NCI-H510A treated with DMSO at 0.1 percent for 48 hours (cell line): ENCODE results near the gene KLHDC8B.
A peak's percentile ranks its signal among the peaks of the same experiment; 100 is the strongest.

ENCODE experiments used
- DNase-seq: peaks from one replicate; lab custom pipeline; 2025; lab: John Stamatoyannopoulos, UW

KLHDC8B gene

DNA sequence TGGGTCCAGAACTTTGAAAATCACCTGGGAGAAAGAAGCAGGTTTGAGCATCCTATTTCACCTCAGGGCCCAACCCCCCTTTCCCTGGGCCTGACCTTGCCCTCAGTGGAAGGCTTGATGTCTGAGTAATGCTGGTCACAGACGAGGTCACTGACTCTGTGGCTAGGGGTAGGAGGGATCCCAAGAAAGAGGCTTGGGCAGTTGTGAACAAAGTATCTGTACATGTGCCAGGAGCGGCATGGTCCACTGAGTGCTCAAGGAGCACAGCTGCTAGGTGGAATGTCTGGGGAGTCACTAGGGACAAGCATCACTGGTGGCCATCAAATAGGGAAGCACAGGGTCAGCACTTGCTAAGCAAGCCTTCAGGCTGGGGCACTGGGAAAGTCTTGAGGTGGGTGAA, 12.6 kb upstream of the KLHDC8B start:
- DNase-seq, result no peak

DNA sequence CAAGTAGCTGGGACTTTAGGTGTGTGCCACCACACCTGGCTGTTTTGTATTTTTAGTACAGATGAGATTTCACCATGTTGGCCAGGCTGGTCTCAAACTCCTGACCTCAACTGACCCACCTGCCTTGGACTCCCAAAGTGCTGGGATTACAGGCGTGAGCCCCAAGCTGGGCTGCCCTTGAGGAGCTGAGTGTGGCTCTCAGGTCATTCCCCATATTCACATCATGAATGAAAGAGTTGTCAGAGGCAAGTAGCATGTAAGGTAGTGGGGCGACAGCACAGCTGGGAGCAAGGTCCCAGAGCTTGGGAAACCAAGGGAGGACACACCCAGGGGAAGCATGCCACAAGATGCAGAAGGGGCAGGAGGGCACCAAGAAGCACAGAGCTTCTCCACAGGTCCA, 10.2 kb upstream of the KLHDC8B start:
- no peak for DNase-seq

DNA sequence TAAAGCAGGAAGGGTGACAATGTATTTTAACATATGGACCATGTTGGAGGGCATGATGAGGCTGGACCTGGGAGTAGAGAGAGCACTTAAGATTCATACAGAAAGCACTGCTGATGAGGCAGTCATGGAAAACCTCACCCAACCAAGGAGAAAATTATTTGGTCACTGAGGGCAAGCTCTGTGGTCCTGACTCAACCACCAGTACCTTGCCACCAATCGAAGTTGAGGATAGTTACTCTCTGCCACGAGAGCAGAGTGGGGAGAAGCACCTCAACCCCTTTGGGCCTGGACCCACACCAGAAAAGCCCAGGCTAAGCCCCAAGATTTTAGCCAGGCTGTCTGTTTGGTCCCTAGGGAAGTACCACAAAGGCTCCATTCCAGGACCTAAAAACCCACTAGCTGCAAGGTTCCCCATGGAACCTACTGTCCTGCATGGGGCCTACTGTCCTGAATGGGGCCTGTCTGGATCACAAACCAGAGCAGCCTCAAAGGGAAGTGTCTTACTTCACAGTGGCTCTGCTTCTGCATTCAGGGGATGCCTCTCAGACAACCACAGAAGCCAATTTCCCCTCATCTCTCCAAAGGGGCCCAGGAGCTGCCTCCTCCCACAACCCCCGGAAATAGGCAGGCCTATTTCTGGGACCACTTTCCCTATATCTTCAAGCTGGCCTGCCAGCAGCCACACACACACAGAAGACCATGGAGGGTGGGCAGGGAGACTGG, 9.4 kb upstream of the KLHDC8B start:
- DNase-seq, result no peak

DNA sequence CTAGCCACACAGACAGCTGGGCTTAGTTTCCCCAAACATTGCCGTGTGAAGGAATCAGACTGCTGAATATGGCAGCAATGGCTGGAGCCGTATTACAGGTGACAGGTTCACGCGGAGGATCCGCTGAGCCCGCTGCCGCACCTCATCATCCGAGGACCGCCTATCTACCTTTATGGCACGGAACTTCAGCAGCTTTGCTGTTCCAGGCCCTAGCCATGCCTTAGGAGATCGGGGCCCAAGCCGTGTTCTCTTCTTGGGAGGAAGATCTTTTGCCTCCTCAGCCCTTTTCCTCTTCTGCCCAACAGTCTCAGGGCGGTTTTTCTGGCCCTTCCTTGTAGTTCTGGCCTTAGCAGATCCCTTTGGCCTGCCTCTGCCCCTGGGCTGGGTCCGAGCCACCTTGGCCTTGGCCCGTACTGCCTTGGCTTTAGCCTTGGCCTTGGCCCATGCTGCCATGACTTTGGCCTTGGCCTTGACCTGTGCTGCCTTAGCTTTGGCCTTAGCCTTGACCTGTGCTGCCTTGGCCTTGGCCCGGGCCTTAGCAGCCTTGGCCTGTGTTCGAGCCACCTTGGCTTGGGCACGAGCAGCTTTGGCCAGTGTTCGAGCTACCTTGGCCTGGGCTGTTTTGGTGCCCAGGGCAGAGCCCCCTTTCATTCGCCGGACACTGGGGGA, 8.5 kb upstream of the KLHDC8B start:
- DNase-seq, result no peak

DNA sequence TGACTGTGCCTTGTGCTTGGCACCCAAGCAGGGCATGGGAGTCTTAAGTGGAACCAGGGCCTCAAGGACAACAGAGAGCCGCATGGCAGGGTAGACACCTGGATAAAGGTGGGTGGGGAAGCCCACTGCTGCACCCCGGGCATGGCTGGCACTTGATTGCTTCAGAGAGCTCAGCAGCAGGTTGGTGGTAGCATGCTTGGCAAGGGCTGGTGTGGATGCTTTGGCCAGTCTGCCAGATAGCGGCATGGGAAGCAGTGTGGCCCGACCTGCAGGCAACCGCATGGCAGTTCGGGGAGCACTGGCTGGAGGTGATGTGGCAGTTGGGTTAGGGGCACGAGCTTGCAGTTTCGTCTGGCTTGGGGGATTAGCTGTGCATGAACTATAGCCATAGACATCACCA, 7.8 kb upstream of the KLHDC8B start:
- DNase-seq, result no peak

DNA sequence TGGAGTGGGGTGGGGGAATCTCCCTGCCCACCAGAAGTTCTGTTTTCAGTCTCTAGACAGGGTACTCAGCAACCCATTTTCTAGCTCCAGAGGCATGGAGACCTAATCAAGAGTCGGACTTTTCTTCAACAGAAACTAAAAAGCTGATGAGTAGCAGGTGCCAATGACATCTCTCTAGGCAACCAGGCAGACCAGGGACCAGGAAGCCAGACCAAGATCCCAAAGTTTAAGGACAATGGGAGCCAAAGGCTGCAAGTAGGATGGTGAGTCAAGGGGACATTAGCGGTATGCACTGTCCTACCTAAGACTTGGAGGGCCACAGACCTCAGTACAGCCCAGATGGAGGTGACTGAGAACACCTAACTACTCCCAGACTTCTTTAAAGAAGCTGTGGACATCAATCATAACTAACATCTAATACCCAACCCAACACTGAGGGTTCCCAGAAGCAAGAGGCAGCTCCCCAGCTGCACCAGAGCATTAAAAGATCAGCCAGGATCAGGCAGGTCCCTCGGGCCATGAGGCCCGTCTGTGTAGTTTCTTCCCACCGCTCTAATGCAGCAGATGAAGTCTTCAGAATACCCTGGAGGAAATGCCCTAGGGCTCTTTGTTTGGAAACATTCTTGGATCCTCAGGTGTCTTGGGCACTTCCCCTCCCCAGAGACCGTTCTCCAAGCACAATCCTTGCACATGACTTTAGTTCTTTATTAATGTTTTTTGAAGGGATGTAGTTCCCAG, 6.2 kb upstream of the KLHDC8B start:
- no peak for DNase-seq

DNA sequence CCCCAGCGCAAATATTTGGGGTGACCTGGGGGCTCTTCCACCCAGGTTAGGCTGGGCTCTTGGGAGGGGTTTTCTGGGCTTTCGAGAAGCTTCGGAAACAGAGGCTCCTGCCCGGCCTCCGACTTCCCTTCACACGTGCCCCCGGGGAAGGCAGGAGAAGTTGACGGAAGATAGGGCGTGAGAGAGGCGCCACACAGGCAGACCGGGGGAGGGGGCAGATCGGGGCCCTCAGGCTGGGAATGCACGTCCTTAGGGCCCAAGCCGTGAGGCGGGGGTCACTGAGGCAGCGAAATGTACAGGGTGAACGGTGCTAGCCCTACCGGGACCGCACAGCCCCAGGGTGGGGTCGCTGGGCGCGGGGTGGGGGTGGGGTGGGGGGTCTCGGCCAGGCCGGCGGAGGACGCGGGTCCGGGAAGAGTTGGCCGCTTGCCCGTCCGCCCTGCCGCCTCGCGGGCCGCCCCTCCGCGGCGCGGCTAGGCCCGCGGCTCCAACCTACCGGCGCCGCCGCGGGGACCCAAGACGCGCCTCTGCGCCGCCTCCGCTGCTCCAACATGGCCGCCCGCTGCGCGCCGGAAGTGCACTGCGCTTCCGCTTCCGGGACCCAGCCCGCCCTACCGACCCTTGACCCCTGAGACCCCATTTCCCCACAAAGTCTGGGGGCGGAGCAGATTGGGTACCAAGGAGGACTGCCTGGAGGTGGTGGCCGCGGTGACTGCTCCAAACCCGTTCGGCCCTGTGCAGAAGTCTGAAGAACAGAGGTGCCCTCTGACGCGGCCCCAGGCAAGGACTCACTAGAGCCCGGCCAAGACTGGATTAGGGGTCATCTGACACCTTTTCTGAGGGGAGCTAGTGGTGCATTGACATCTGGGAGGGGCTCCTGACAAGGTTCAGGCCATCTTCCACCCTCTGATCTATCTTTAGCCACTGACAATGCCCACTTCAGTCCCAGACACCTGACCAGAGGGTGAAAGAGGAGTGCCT, 5.3 kb upstream of the KLHDC8B start, which contains the start of gene CCDC71:
Gene CCDC71 (minus strand): TSS at position 561 of the 981 bp plus-strand sequence. CDS start 2,123 bp downstream, outside the sequence.
- peak; percentile 43 for DNase-seq

DNA sequence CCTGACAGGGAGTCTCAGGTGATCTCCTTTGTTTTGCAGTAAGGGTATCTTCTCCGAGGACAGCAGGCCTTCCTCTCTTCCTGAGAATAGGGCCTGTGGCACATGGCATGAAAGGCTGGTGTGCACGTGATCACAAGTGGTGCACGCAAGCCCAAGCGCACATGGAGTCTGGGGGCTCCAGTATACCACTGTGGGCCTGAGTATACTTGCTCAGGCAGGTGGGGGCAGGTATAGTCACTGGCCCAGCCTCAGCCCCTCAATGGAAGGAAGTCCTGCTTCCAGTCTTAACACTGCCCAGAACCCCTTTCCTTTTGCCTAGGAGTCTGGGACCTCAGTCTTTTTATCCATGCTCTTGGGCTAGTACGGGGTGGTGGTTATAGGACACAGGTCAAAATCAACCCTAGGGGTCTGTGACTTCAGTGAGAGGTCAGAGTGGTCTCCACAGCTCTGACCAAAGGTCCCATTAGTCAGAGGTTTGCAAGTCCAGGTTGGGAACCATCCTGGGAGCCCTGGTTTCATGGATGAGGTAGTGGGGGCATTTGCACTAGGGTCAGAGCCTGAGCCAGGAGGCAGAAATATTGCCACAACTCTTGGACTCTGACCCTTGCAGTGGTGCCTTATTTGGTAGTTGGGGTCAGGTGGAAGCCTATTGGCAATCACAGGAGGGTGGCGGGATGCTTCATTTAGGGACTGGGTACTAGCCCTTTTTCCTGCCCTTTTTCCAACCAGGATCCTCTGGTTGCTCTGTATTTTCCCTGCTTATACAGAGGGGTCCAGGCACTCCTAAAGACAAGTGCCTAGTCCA, 4.4 kb upstream of the KLHDC8B start:
- DNase-seq, result no peak

DNA sequence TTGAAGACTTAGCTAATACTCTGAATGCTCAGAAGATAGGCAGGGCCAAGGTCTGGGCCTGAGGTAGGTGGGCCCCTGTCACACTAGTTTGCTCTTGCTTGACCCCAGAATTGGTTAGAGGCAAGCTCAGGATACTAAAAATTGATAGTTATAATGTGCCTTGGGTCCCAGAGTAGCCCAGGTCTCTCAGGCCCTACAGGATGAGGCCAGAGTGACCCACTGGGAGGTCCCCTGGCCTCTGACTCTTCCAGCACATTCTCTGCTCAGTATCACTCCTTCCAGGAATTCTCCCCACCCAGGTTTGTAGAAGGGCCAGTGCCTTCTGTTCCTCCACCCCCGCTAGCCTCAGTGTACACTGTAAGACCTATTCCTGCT, 667 bp upstream of the KLHDC8B start:
- no peak for DNase-seq

DNA sequence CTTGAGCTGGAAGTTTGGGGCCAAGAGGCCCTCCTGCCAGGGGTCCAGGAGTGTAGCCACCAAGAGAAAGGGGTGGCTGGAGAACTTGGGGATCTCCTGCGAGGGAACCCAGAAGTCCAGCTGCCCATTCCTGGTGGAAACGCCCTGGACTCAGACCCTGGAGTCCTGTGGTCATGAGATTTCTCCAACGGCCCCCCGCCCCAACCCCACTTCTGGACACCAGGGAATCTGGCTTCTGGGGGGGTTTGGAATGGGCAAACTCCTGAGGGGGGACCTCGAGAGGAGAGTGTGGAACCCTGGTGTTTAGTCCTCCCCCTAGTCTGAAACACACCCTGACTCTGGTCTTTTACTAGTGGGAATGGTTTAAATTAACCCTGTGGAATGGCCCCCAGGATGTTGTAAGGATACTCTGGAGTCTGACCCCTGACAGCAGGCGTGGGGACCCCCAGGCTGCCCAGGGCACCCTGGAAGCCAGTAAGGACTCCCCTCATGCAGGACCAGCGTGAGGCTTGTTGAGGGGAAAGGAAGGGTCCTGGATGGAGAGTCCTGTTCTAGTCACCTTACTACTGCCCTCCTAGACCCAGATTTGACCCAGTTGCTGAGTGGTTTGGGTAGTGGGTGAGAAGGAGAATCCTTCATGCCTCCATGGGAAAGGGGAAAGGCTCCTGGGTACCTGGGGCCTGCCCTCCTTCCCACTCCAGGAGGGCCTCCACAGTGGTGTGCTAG, 540 bp downstream of the KLHDC8B start:
- DNase-seq, result no peak

DNA sequence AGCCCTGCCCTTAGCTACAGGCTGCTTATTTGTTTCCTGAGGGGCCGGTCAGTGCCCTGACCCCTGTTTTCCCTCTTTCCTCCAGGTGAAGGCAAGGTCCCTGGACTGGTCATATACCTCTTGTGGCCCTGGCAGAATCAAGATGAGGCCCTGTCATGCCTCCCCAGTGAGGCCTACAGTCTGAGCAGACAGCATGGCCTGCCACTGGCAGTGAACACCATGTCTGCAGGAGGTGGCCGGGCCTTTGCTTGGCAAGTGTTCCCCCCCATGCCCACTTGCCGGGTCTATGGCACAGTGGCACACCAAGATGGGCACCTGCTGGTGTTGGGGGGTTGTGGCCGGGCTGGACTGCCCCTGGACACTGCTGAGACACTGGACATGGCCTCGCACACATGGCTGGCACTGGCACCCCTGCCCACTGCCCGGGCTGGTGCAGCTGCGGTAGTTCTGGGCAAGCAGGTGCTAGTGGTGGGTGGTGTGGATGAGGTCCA, 1.2 kb downstream of the KLHDC8B start:
- DNase-seq, result no peak

DNA sequence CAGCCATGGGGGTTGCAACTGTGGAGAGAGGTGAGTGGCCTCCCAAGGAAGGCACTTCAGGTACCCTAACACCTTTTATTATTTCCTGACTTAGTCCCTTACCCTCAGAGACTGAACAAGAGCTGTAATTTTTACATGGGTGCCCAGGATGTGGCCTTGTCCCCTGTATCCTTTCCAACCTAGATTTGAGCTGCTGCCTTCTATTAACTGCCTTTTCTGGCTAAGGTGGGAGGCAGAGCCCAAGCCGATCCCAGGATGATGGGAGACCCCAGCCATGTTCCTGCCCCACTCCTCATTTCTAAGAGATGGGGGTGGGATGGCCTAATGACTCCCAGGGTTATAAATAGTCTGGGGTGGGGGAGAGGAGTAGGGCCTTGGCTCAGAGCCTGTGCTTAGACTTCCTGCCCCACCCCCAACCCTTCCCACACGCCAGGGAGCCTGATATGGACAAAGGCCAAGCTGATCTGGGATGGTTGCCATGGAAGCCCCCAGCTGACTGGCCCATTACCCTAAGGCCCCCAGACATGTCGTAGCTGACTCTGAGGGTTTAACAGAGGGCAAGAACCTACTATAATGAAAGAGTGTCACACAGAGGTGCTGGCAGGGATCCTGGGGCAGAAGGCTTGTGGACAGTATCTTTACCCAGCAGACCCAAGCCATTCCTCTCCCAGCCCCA, 1.9 kb downstream of the KLHDC8B start:
- no peak for DNase-seq

DNA sequence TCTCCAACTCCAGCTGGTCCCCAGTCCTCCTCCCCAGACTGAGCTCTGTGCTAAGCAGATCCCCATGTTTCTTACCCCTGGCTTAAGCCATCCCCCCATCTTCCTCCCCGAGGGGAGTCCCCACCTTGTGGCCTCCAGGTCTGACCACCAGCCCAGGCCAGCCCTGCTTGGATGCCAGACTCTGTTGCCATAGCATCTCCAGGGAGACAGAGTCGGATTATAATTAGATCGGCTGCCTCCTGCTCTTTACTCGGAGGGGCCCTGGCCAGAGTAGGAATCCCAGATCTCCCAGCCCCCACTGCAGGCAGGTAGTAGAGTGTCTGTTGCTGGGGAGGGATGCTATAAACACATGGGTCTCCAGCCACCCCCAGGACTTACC, 2.4 kb downstream of the KLHDC8B start:
- DNase-seq, result no peak

DNA sequence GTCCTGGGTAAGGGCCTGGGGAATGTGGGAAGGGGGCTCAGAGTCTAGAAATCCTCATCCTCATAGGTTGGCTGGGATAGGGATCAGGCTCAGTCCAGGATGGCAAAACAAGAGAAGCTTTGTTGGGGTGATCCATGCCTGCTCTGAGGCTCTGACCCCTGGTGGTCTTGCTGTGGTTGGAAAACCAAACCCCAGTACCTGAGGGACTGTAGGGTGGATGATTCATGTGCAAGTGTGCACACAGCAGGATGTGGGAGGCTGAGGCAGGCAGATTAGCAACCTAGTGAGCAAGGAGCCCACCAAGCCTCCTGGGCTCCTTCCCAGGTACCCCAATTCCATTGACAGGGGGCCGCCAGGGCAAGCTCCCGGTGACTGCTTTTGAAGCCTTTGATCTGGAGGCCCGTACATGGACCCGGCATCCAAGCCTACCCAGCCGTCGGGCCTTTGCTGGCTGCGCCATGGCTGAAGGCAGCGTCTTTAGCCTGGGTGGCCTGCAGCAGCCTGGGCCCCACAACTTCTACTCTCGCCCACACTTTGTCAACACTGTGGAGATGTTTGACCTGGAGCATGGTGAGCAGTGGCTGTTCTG, 3.1 kb downstream of the KLHDC8B start:
- no peak for DNase-seq

DNA sequence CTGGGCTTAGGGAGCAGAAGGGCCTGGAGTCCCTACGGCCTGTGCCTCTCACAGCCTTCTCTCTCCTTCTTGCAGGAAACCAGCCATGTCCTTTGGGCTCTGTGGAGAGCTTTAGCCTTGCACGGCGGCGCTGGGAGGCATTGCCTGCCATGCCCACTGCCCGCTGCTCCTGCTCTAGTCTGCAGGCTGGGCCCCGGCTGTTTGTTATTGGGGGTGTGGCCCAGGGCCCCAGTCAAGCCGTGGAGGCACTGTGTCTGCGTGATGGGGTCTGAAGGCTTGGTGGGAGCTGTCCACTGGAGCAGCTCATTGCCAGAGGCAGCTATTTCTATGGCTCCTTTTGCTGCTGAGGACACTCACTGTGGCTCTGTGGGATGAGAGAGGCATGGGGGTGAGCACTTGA, 4.1 kb downstream of the KLHDC8B start:
- no peak for DNase-seq

DNA sequence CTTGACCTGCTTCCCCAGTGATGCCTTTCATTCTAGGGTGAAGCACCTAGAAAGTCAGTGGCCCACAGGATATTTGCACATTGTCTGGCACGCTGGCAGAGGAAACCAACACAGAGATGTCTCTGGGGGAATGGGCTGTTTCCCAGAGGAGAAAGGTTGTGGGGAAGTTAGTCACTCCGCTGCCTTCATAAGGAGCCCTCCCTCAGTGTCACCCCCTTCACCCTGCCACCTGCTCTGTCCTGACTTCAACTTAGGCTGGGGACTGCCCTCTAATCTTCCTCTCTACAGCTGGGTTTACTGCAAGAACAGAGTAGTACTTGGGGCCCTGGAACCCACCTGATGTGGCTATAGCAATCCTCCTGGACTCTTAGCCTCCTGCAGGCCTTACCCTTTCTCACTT, 5.7 kb downstream of the KLHDC8B start:
- DNase-seq, result no peak

DNA sequence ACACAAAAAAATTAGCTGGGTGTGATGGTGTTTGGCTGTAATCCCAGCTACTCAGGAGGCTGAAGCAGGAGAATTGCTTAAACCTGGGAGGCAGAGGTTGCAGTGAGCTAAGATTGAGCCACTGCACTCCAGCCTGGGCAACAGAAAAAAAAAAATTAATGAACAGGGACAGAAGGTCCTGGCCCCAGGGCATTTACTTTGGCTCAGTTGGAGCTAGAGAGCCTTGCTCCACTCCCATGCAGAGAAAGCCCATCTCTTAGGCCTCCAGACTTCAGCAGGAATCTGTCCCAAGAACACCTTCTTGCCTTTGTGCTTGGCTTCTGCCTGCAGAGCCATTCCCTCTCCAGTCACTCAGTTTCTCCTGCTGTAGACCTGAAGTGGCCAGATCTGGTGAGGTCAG, 8.7 kb downstream of the KLHDC8B start:
- no peak for DNase-seq

DNA sequence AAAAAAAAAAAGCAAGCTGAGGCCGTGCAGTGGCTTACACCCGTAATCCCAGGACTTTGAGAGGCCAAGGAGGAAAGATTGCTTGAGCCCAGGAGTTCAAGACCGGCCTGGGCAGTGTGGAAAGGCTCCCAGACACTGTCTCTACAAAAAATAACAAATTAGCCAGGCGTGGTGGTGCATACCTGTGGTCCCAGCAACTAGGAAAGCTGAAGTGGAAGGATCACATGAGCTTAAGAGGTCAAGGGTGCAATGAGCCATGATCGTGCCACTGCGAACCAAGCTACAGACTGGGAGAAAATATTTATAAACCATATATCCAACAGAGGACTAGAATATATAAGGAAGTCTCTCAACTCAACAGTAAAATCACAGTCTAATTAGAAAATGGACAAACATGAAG, 10.0 kb downstream of the KLHDC8B start:
- no peak for DNase-seq

DNA sequence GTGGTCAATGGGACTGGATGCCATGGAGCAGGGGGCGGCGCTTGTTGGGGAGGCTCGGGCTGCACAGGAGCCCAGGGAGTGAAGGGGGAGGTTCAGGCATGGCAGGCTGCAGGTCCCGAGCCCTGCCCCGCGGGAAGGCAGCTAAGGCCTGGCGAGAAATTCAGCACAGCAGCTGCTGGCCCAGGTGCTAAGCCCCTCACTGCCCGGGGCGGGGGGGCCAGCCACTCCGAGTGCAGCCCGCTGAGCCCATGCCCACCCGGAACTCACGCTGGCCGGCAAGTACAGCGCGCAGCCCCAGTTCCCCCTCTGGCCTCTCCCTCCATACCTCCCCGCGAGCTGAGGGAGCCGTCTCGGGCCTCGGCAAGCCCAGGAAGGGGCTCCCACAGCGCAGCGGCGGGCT, 11.3 kb downstream of the KLHDC8B start:
- DNase-seq, result no peak
